Keratinocyte (primary cell): Measurements from ENCODE around the gene SIK2. TPM values are rescaled to one million over a fixed set of nuclear protein-coding genes. Genes with fewer than 3 reads are reported as not detected.

ENCODE experiments used
- DNase-seq: peaks from one replicate; pipeline ENCODE4 v3.0.0-alpha.2; 2011; ENCODE audit warnings: low read depth, missing footprints, low spot score
- FAIRE-seq: peaks from 2 replicates; lab custom pipeline; 2011; peaks lifted over from hg19 to GRCh38; lab: Jason Lieb, UNC
- H2AFZ ChIP-seq: 2 replicates; pipeline ENCODE4 v1.6.0; 2012; ENCODE audit warnings: low read length, control low read depth, inconsistent platforms; ENCODE audit not compliant: control insufficient read depth
- H3K27ac ChIP-seq: 2 replicates; pipeline ENCODE4 v1.5.1; 2011; ENCODE audit warnings: low read length; ENCODE audit not compliant: control insufficient read depth, insufficient read depth
- H3K27me3 ChIP-seq: 3 replicates; pipeline ENCODE4 v1.6.0; 2011; ENCODE audit warnings: low read length; ENCODE audit not compliant: control insufficient read depth, insufficient read depth; ENCODE audit errors: extremely low read depth
- H3K36me3 ChIP-seq, 2 experiments: 2 replicates in 1 of 2; 3 replicates in 1 of 2; pipeline ENCODE4 v1.5.1; 2011; ENCODE audit warnings: low read length in 2 of 2, mild to moderate bottlenecking in 1 of 2; ENCODE audit not compliant: control insufficient read depth in 2 of 2, insufficient read depth in 2 of 2; ENCODE audit errors: extremely low read depth in 1 of 2
- H3K4me1 ChIP-seq: 3 replicates; pipeline ENCODE4 v1.5.1; 2011; ENCODE audit warnings: low read length; ENCODE audit not compliant: control insufficient read depth, insufficient read depth; ENCODE audit errors: extremely low read depth
- H3K4me2 ChIP-seq: 3 replicates; pipeline ENCODE4 v1.6.0; 2011; ENCODE audit warnings: low read depth, low read length; ENCODE audit not compliant: control insufficient read depth, insufficient read depth; ENCODE audit errors: extremely low read depth
- H3K4me3 ChIP-seq, 3 experiments: fragments of 200-600 bp in 1 of 3; sonication (generic) in 1 of 3; 2 replicates in 2 of 3; 3 replicates in 1 of 3; pipeline ENCODE4 v1.5.1; 2011 to 2016; ENCODE audit warnings: low read length in 3 of 3, mild to moderate bottlenecking in 3 of 3, control low read depth in 2 of 3, inconsistent platforms in 1 of 3, low read depth in 1 of 3, mixed read lengths in 1 of 3, mixed run types in 1 of 3, moderate library complexity in 1 of 3; ENCODE audit not compliant: control insufficient read depth in 2 of 3, insufficient read depth in 2 of 3; ENCODE audit errors: extremely low read depth in 1 of 3
- H3K79me2 ChIP-seq: 2 replicates; pipeline ENCODE4 v1.6.0; 2012; ENCODE audit warnings: low read length; ENCODE audit not compliant: control insufficient read depth, insufficient read depth
- H3K9ac ChIP-seq: 3 replicates; pipeline ENCODE4 v1.6.0; 2011; ENCODE audit warnings: low read length; ENCODE audit not compliant: control insufficient read depth, insufficient read depth; ENCODE audit errors: extremely low read depth
- H3K9me1 ChIP-seq: 3 replicates; pipeline ENCODE4 v1.6.0; 2011; ENCODE audit warnings: low read length; ENCODE audit not compliant: control insufficient read depth, insufficient read depth; ENCODE audit errors: extremely low read depth
- H3K9me3 ChIP-seq: 2 replicates; pipeline ENCODE4 v1.5.1; 2012; ENCODE audit warnings: low read depth, low read length; ENCODE audit not compliant: control insufficient read depth
- H4K20me1 ChIP-seq: 3 replicates; pipeline ENCODE4 v1.6.0; 2011; ENCODE audit warnings: low read length; ENCODE audit not compliant: control insufficient read depth, insufficient read depth; ENCODE audit errors: extremely low read depth
- EZH2 ChIP-seq: IDR thresholded peaks from one replicate; pipeline ENCODE4 v1.6.1; 2012; ENCODE audit warnings: inconsistent platforms, mild to moderate bottlenecking, low read length, moderate library complexity
- dilution Hi-C: fragments of 300-500 bp; cut with MboI; formaldehyde crosslinking; loops from one replicate; pipeline ENCODE4 v1.7.0; 2020; ENCODE audit warnings: low sequenced_read_pairs; ENCODE audit not compliant: extremely low pct_ligation_motif_present
- polyA plus RNA-seq, 5 experiments: library from polyadenylated mRNA; depleted of rRNA in 3 of 5; stranded (reverse) in 3 of 5; stranded (forward) in 1 of 5; unstranded in 1 of 5; fragments of >200 nt; gene quantifications; 1 replicate in 1 of 5; 2 replicates in 3 of 5; 3 replicates in 1 of 5; pipeline versions ENCODE4 v1.2.1 to v1.2.3, GENCODE V29; 2011 to 2012; ENCODE audit warnings: missing spikeins in 2 of 5, low read depth in 1 of 5, low replicate concordance in 1 of 5
- TF ChIP-seq, protein P1 (sequence below), 3 experiments: IDR thresholded peaks in 1 of 3; conservative IDR thresholded peaks in 1 of 3; optimal IDR thresholded peaks in 1 of 3; 2 replicates in 2 of 3; 3 replicates in 1 of 3; pipeline versions ENCODE3 to v1.5.1; 2011; ENCODE audit warnings: low read length in 3 of 3, mild to moderate bottlenecking in 3 of 3, moderate library complexity in 2 of 3, control low read depth in 1 of 3, inconsistent platforms in 1 of 3; ENCODE audit not compliant: insufficient read depth in 2 of 3; ENCODE audit errors: extremely low read depth in 1 of 3

The SIK2 gene
- polyA plus RNA-seq, 1 donor (not counting 4 experiments of a cell fraction or from before 2014, with no cell fraction given) = 10.0 TPM

DNA sequence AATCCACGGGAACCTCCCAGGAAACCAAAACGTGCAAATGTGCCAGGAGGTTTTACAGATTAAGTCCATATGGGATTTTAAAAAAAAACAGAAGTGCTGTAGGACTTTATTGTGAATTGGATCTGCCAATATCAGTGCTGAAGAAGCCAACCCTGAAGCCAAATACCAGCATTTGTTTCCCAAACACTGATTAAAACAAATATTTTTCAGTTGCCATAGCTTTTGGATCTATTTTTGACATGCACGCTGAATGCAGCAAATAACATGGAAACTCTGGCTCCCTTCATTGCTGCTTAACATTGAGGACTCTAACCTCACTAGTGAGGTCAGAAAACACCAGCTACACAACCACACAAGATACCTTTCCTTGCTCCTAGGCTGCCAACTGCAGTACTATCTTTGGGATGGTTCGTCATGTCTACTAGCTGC is 28.4 kb upstream of the SIK2 start:
- H3K36me3 ChIP-seq = no peaks in the 10 kb centered on the region
- FAIRE-seq (no peak), DNase-seq (no peak)
- no peaks in the 10 kb centered on the region for H3K79me2 ChIP-seq
- H3K9me1 ChIP-seq = no peaks in the 10 kb centered on the region
- no peaks in the 10 kb centered on the region for H3K9me3 ChIP-seq
- peaks cover 5% of the 10 kb centered on the region for H3K4me1 ChIP-seq
- TF ChIP-seq EZH2 = no peak
- TF ChIP-seq, protein P1, sequence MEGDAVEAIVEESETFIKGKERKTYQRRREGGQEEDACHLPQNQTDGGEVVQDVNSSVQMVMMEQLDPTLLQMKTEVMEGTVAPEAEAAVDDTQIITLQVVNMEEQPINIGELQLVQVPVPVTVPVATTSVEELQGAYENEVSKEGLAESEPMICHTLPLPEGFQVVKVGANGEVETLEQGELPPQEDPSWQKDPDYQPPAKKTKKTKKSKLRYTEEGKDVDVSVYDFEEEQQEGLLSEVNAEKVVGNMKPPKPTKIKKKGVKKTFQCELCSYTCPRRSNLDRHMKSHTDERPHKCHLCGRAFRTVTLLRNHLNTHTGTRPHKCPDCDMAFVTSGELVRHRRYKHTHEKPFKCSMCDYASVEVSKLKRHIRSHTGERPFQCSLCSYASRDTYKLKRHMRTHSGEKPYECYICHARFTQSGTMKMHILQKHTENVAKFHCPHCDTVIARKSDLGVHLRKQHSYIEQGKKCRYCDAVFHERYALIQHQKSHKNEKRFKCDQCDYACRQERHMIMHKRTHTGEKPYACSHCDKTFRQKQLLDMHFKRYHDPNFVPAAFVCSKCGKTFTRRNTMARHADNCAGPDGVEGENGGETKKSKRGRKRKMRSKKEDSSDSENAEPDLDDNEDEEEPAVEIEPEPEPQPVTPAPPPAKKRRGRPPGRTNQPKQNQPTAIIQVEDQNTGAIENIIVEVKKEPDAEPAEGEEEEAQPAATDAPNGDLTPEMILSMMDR (optimal IDR thresholded peaks at IDR 0.05 in 1 of 3, IDR thresholded peaks at IDR 0.05 in 1 of 3, conservative IDR thresholded peaks at IDR 0.05 in 1 of 3; ENCODE audit: extremely low read depth in 1 of 3, insufficient read depth in 2 of 3, low read length in 3 of 3) = no peak
- H3K27ac ChIP-seq = no peak overlapping the region
- H2AFZ ChIP-seq = peak overlapping the region; percentile 1
- dilution Hi-C loops = no loop called here
- H3K27me3 ChIP-seq = no peaks in the 10 kb centered on the region
- H3K4me3 ChIP-seq = no peak overlapping the region
- H4K20me1 ChIP-seq = no peaks in the 10 kb centered on the region
- H3K4me2 ChIP-seq = no peak overlapping the region
- no peak overlapping the region for H3K9ac ChIP-seq

DNA sequence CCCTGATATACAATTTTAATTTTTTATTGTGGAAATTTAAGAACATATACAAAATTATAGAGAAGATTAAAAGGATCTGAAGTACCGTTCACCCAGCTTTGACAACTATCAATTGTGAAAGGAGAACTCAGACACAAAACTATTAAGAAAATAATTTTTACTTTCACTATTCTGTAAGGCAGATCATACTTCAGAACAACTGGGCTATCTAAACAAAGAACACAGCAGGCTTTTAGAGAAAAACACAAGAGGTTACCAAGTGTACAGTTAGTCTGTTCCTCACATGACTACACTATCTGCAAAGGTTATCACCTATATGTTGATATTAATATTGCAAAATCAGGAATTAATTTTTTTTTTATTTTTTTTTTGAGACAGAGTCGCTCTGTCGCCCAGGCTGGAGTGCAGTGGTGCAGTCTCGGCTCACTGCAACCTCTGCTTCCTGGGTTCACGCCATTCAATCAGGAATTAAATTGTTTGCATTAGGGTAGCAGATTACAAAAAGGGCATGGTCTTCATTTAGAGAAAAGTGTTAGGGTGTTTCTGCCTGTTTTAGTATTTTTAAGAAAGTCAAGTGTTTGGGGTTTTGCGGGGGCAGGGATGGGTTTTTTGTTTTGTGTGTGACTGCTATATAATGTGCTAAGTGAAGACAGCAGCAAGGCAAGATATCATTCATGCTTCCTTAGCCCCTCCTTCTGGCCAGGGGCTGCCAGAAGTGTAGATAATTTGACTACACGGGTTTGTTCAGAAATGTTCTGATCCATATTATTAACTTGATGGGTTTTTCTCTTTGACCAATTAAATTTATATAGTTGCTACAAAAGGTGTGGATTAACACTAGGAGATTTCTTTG is 27.6 kb upstream of the SIK2 start:
- no peaks in the 10 kb centered on the region for H3K79me2 ChIP-seq
- dilution Hi-C loops = no loop called here
- no peaks in the 10 kb centered on the region for H3K27me3 ChIP-seq
- no peak overlapping the region for H3K4me3 ChIP-seq
- no peak for FAIRE-seq
- no peak overlapping the region for H2AFZ ChIP-seq
- H3K27ac ChIP-seq = no peak overlapping the region
- no peak for TF ChIP-seq EZH2
- TF ChIP-seq, protein P1 (optimal IDR thresholded peaks at IDR 0.05 in 1 of 3, IDR thresholded peaks at IDR 0.05 in 1 of 3, conservative IDR thresholded peaks at IDR 0.05 in 1 of 3; ENCODE audit: extremely low read depth in 1 of 3, insufficient read depth in 2 of 3, low read length in 3 of 3) = peak in 1 of 3 experiments; percentile 26
- H3K36me3 ChIP-seq = no peaks in the 10 kb centered on the region
- H3K9me3 ChIP-seq = no peaks in the 10 kb centered on the region
- DNase-seq = no peak
- no peaks in the 10 kb centered on the region for H4K20me1 ChIP-seq
- no peak overlapping the region for H3K9ac ChIP-seq
- H3K4me1 ChIP-seq = peaks cover 5% of the 10 kb centered on the region
- no peaks in the 10 kb centered on the region for H3K9me1 ChIP-seq
- no peak overlapping the region for H3K4me2 ChIP-seq
